HG03558 (cell line): ENCODE data around the gene AFG3L2.

Experiments
- ATAC-seq: cut with Tn5 transposase; IDR thresholded peaks from one replicate; pipeline ENCODE4 v1.9.1; 2021; ENCODE audit warnings: moderate number of reproducible peaks; ENCODE audit not compliant: unreplicated experiment; ENCODE audit errors: extremely low read depth

Gene AFG3L2

GRCh38 chr18:12366379-12366778 lies 10.6 kb downstream of the AFG3L2 start:
- no peak for ATAC-seq

- no peak for ATAC-seq
Observed at GRCh38 chr18:12362473-12363174, 14.4 kb downstream of the AFG3L2 start.

GRCh38 chr18:12361770-12362378 lies 15.2 kb downstream of the AFG3L2 start:
- ATAC-seq, result no peak

GRCh38 chr18:12359515-12359927 lies 17.5 kb downstream of the AFG3L2 start:
- no peak for ATAC-seq

- no peak for ATAC-seq
Observed at GRCh38 chr18:12352188-12352587, 24.8 kb downstream of the AFG3L2 start.

GRCh38 chr18:12347895-12348294 lies 29.1 kb downstream of the AFG3L2 start:
- ATAC-seq, result no peak

- ATAC-seq, result no peak
Observed at GRCh38 chr18:12346240-12346565, 30.8 kb downstream of the AFG3L2 start.

GRCh38 chr18:12345491-12346239 lies 31.4 kb downstream of the AFG3L2 start:
- ATAC-seq, result no peak

- ATAC-seq, result no peak
Observed at GRCh38 chr18:12342661-12343060, 34.4 kb downstream of the AFG3L2 start.

GRCh38 chr18:12340945-12341660 lies 35.9 kb downstream of the AFG3L2 start:
- no peak for ATAC-seq

GRCh38 chr18:12338382-12338781 lies 38.6 kb downstream of the AFG3L2 start:
- ATAC-seq, result no peak

- ATAC-seq, result no peak
Observed at GRCh38 chr18:12336887-12337286, 40.1 kb downstream of the AFG3L2 start.

GRCh38 chr18:12336171-12336613 lies 40.8 kb downstream of the AFG3L2 start:
- no peak for ATAC-seq

GRCh38 chr18:12335503-12335902 lies 41.5 kb downstream of the AFG3L2 start:
- ATAC-seq, result no peak

GRCh38 chr18:12334863-12335262 lies 42.2 kb downstream of the AFG3L2 start:
- no peak for ATAC-seq

GRCh38 chr18:12334366-12334808 lies 42.6 kb downstream of the AFG3L2 start:
- no peak for ATAC-seq

GRCh38 chr18:12333506-12334290 lies 43.3 kb downstream of the AFG3L2 start:
- no peak for ATAC-seq

GRCh38 chr18:12330766-12331165 lies 46.3 kb downstream of the AFG3L2 start:
- ATAC-seq, result no peak

- no peak for ATAC-seq
Observed at GRCh38 chr18:12329125-12329698, 47.8 kb downstream of the AFG3L2 start.
